ENCODE data around the gene NUP210L.
A peak's percentile ranks its signal among the peaks of the same experiment; 100 is the strongest.

NUP210L gene

DNA sequence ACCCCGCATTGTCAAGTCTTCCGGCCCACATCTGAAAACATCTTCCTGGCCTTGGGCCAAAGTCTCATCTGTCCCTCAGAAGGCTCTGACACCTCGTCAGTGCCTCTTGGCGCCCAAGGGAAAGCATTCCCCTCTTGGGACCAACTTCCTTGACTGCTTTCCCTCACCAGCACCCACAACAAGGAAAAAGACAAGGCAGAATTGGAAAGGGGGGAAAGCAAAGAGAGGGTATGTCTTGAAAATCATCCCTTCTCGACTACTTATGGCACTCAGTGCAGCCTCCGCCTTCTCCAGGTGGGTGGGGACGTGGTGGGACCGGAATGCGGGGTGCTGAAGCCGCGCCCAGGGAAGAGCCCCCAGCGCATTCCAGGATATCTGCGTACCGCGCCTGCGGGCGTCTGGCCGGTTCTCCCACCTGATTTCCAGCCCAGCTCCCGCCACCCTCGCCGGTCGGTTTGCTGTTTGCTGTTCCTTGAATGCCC, 191.0 kb downstream of the NUP210L start:
- no peak for DNase-seq (ENCODE audit: low spot score)

DNA sequence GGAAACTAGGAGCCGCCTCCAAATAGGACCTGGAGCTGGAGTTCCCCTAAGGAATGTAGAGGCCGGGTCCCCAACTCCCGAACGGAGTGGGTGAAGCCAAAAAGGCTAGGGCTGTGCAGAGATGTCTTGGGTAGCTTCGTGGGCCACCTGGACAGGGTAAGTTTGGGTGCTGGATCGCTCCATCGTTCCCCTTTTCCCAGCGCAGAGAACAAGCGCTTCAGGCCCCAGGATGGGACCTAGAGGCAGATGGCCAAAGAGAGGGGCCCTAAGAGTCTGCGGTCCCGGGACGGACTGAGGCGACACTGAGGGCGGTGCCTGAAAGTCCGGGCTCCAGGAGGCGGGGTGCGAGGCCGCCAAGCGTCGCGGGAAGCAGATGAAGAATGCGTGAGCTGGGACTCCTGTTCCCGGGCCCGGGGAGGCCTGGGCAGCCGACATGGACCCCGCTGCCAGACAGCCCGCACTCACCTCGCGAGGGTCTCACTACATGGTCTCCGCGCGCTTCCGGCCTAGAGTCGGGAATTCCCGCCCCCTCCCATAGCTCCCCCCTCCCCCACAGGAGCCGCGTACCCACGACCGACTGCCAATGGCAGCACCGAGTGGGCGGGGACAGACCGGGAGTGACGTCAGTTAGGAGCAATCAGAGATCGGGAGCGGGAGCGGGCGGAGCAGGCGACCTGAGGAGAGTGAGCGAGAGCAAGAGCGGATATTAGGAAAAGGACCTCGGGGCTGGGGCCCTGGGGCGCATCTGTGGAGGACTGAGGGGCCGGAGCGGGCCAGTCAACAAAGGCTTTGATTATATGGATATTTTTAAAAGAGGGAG, 191.6 kb downstream of the NUP210L start, which contains the start of gene SLC39A1:
SLC39A1 (minus strand) TSS at position 508 of the 820 bp plus-strand sequence. CDS start 822 bp downstream, outside the sequence.
- DNase-seq (ENCODE audit: low spot score) = peak; percentile 91

DNA sequence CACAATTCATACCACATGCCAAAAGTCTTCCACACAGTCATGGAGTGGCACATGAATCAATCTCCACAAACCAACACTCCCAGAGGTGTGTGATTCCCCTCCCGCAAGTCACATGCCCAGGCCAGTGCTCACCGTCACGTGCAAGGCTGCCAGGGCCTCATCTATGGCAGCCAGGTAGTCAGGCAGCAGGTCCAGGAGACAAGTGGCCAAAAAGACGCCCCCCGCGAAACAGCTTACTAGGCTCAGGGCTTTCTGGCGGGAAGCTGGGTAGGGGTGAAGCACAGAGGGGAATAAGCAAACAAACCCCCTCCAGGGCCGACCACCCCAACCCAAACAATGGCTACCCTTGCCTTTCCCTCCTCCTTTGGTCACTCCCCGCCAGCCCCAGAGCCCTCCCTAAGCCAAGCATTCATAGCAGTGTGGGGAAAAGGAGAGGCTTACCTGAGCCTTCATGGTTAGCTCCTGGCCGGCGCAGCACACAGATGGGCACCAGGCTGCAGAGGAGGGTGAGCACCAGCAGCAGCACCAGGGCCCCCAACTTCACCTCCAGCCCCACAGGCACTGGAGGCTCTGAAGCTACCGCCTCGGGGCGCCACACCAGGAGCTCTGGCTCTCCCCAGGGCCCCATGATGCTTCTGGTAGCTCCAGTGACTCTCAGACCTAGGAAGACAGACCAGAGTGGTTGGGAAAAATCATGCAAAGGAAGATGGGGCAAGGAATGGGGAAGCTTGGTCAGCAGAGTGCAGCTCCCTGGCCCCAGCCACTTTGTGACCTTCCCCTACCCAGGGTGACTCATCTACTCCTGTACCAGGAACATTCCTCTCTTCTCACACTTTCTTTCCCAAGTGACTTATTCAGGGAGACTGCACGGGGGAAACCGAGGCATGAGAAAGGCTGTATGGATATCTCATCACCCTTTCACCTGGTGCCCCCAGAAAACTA, 192.5 kb downstream of the NUP210L start:
- no peak for DNase-seq (ENCODE audit: low spot score)

DNA sequence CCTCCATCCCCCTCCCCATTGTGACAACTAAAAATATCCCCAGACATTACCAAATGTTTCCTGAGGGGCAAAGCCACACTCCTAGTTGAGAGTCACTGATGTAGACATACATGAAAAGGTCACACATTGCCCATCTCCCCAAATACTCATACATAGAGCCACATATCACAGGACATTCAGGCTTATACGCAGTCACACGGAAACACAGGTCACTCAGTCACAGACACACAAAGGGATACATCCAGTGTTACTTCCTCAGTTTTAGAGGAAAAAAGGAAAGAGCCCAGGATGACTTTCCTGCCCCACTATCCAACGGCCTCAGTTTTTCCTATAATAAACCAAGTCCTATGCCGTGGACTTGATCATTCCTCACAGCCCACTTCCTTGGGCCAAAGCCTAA, 193.5 kb downstream of the NUP210L start:
- DNase-seq (ENCODE audit: low spot score) = no peak

DNA sequence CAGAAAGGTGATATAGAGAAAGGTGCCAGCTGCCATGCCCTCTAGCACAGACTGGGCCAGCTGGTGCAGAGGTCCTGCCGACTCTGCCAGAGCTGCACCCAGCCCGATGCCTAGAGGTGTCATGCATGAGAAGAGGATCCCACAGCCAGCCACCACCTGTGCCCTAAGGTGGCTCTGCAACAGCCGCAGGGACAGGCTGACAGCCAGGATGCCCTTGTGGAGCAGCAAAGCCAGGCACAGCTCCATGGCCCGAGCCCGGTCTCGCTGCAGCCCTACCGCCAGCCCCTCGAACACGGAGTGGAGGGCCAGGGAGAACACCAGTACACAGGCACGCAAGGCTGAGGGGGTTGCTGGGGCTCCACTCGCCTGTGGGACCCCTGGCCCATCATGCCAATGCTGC, 194.7 kb downstream of the NUP210L start:
- no peak for DNase-seq (ENCODE audit: low spot score)

DNA sequence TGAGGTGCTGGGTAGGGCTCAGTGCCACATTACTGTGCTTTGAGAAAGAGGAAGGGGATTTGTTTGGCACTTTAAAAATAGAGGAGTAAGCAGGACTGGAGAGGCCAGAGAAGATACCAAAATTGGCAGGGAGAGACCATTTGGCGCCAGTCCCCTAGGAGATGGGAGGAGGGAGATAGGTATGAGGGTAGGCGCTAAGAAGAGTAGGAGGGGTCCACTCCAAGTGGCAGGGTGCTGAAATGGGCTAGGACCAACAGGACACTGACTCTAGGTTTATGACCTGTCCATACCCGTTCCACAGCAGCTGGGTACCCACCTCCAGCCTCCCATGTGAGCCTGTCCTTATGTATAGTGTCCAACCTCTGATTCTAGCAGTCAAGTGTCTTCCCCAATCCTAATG, 195.4 kb downstream of the NUP210L start:
- no peak for DNase-seq (ENCODE audit: low spot score)

DNA sequence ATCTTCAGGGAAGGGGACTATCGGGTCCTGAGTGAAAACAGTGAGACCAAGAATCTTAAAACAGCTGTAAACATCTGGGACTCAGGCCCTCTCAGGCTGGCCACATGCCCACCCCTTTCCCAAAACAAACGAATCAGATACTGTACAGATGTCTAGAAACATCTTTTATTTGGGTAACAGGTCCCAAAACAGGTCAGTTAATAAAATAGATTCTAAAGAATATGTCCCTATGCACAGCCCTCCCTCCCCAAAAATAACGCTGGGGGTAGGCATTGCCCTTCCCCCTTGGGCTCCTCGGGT, 196.0 kb downstream of the NUP210L start:
- no peak for DNase-seq (ENCODE audit: low spot score)

DNA sequence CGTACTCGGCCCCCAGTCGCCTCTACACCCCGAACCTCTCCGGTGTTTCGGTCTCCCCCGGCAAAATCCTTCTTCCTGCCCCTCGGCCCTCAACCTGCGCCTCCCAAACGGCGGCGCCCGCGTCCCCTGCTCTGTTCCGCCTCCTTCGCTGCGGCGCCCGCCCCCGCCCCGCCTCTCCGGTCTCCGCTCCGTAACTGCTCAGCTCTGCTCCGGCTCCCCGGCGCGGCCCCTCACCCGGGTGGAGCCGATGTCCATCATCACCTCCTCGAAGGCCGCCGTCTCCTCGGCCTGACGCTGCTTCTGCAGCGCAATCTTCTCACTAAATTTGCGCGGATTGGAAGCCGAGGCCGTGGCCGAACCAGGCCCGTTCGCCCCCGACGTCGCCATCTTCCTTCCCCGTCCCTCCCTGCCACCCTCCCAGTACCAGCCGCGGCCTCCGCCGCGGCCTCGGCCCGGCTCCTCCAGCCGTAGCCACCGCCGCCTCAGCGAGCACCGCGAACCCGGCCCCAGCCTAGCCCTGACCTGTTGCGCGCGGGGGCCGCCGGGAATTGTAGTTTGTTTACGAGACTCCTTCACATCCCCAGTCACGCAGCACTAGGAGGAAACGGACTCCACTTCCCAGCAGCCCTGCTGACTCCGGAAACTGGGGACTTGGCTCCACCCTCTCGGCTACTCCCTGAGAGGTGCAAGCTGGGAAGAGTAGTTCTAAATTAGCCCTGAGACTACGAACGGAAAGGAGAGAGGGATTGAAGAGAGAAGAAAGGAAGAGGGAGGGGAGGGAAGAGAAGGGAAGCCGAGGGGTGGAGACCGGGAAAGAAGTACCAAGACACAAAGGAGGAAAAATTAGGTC, 196.5 kb downstream of the NUP210L start, which contains the start of gene CRTC2:
CRTC2 (minus strand) TSS at position 502 of the 850 bp plus-strand sequence; CDS start at position 387, 115 bp downstream.
- DNase-seq (ENCODE audit: low spot score) = peak; percentile 97

DNA sequence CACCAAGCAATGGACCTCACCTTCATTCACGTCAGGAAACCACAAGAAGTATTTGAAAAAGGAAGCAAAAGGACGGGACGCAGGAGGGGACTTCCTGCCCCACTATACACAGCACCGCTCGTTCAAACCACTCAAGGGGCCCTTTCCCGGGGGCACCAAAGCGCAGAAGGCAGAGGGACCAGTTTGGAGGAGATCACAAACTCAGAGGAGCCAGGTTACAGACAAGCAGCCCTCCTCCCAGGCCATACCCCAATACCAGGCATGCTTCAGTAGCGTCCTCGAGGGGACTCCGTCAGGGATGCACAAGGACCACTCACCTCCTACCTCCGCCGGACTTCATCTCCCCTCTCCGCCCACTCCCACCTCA, 197.1 kb downstream of the NUP210L start:
- peak; percentile 45 for DNase-seq (ENCODE audit: low spot score)

DNA sequence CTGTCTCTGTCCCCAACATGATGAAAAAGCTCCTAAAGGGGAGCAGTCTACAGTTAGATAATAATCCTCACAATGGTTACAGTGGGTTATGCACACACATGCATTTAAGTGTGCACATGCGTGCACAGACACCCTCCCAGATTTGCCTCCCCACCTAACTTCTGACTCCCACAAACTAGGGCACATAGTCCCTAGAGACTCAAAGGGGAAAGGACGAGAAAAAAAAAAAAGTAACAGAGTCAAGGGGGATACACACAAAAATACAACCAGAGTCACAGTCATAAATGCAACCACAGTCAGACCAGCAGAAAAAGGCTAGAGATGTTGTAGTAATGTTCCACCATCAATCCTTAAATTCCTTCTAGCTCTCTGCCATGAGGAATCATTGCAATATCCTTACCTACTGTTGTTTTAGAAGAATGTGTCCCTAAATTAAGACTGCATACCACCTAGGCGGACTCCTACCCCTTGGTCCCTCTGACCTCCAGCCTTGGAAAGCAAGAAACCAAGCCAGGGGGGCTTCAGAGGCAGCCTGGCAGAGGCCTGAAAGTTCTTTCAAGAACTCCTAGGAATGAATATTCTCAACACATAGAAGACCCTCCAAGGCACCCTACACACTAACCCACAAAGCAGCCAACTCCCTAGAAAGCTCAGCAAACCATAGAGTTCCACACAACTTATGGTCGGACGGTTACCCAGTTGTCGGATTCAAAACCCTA, 197.7 kb downstream of the NUP210L start:
- DNase-seq (ENCODE audit: low spot score) = no peak

DNA sequence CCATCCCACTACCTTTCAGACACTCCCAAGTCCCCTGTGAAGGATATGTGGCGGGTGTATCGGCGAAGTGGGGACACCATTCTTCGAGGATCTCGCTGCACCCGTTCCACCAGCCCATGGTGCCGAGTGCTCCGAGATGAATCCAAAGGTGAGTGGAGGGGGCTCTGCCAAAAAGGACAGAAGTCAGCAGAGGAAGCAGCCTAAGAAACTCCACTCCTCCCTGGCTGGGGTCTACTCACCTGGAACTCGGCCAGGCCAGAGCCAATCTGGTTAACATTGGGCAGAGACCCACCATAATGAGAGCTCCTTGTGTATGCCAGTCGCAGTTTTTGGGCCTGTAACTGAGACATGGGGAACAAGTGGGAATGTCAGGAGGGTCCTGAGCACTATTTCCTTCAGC, 200.0 kb downstream of the NUP210L start:
- DNase-seq (ENCODE audit: low spot score) = no peak

DNA sequence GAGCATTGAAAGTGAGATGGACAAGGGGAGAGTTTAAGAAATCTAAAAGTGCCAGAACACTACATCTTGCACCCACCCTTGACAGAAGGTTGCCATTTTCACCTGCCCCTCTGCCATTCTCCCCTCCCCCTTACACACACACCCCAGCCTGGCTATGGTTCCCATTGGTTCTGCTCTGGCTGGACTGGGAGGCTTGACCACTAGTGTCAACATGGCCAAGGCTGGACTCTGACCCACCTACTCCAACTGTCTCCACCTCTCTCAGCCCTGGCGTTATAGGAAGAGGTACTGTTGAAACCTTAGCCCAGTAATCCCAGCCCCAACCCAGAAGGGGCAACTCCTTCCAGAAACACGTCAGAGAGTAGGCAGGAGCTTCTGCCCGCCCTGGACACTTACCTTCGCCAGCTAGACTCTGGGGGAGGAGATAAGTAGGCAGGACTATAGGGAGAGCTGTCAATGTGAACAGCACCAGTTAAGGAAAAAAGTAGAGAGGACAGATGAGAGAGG, 201.0 kb downstream of the NUP210L start:
- no peak for DNase-seq (ENCODE audit: low spot score)

DNA sequence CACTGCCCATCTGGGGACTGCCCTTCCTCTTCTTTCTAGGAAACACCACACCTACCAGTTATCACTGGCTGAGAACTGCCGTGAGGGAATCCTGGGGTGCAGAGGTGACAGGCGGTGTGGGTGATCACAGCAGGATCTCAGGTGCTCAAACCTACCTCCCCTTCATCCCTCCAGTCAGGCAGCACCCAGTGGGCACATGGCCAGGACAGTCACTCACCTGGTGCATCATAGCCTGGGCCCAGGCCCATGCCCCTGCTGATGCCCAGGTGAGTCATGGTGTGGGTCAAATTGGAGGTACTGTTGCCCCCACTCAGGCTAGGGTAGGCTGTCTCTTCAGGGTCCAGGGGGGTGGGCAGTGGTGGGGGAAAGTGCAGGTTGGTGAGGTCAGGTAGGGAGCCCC, 203.1 kb downstream of the NUP210L start:
- DNase-seq (ENCODE audit: low spot score) = no peak

DNA sequence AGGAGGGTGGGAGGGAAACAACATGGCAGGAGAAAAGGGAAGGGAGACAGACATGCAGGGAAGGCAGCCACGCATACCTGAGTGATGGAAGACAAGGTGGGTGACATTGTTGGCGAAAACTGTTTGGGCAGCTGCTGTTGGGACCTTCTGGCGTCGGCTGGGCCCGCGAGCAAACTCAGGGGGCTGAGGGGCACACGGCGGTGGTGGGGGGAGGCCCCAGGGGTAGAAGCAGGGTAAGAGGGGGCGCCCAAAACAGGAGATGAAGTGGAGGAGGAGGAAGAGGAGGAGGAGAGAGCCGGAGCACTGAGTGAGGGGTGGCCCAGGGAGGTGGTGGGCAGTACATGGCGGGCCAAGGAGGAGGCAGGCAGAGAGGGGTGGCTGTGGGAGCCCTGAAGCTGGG, 203.7 kb downstream of the NUP210L start:
- DNase-seq (ENCODE audit: low spot score) = no peak

DNA sequence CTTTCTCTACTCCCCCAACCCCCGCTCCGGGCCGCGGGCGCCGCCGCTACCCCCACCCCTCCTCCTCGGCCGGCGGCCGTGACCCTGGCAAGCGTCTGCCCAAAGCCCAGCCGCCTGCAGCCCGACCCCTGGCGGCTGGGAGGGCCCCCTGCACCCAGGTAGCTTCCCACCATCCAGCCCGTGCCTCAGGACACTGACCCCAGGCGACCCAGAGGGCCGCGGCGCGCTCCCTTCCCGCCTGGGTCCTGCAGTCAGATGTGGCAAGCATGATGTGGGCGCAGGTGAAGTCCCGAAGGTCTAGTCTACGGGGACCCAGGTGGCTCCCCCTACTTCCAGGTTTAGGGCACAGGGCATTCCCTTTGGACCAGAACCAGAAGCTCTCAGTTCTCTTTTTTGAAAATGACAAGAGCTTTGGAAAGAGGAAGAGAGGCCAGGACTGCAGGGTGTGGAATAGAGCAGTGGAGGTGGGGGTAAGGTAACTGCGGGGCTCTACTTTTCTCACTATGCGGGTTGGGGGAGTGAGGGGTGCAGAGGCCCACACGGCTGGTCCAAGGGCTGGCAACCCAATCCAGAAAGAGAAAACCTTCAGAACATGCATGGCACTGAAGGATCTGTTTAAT, 208.1 kb downstream of the NUP210L start, which contains the start of gene DENND4B:
DENND4B (minus strand) TSS at position 97 of the 620 bp plus-strand sequence. CDS start 2,344 bp downstream, outside the sequence.
- DNase-seq (ENCODE audit: low spot score) = peak; percentile 74

DNA sequence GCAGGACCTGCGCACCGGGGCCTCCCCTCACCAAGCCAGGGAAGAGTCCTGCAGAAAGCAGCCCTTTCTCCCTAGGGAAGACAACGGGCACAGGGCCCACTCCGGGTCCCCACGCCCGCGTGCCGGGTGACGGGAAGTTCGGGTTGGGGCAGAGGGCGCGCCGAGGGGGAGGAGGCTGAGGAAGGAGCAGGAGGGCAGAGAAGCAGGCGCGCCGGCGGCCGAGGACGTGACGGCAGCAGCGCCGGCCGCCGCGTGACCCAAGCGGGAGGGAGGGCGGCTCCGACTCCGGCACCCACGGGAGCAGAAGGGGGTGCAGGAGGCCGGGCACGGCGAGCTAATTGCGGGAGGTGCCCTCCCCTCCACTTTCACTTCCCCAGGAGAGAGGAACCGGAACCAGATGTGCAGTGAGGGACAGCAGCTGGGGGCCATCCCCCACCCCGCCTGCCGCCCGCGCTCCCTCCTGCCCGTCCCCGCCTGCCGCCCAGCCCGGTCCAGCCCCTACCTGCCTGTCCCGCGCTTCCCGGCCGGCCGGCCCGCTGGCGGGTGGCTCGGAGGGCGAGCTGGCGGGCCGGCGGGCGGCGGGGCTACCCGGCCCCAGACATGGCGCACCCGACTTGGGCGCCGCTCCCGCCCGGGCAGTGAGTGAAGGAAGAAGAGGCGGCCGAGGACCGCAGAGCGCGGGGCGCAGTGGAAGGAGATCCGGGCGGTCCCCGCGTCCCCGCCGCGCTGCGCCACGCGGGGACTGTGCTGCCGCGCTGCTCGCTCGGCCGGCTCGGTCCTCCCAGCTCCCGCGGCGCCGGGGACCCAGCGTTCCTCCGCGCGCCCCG, 208.9 kb downstream of the NUP210L start:
- DNase-seq (ENCODE audit: low spot score) = peak; percentile 73

DNA sequence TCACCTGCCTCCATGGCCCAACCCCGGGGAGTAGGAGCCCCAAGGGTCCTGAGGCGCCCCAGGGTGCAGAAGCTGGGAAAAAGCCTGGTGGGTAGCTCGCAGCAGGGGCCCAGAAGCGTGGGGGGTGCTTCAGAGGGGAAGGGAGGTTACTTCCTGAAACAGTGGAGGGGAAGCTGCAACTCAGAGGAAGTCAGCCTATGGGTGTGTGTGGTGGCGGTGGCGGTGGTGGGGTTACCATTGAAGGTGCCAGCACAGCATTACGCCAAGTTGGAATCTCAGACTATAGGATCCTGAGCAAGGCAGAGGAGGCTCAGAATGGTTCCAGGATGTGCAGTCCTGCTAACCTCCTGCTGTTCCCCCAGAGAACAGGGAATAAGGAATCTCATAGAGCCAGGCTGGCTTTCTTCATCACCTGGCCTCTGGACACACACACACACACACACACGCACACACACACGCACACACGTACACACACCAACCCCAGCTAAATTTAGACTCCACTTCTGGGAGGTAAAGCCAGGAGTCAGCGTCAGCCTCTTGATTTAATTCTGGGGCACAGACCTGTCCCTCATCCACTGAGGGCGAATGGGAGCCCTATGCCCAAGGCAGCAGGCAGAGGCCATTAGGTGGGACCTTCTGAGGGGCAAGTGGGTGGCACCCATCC, 209.6 kb downstream of the NUP210L start:
- peak; percentile 80 for DNase-seq (ENCODE audit: low spot score)

DNA sequence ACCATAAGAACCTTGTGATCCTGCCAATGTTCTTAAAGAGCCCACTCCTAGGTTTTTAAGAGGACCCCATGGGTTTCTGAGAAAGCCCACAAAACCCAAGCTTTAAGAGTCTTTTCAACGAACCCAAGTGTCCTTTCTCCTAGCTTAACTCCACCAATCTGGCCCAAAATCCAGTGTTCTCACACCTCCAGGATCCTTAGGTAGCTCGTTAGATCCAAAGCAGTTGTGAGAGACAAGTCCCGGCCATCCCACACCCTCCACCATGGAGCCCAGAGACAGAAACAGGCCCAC, 210.1 kb downstream of the NUP210L start:
- no peak for DNase-seq (ENCODE audit: low spot score)
